Heart right ventricle (tissue), 16 donors: Measurements from ENCODE around the gene PSTPIP2. TPM values are rescaled to one million over a fixed set of nuclear protein-coding genes. Genes with fewer than 3 reads are reported as not detected.
"Not testable (repeated sequence)": the region's sequence is repeated elsewhere in the genome, so short reads cannot be mapped to it uniquely, and the experiment has no call there.

Source experiments
- ATAC-seq, 8 donors: fragments of 200-7000 bp; cut with Tn5 transposase; one replicate each; pipeline ENCODE4 v1.9.1; 2020; ENCODE audit warnings: mild to moderate bottlenecking in 8 of 8, moderate library complexity in 8 of 8, moderate number of reproducible peaks in 1 of 8
- DNase-seq, 2 donors: peaks; one replicate each; pipeline ENCODE4 v3.0.0-alpha.2; 2020
- H3K27ac ChIP-seq, 10 donors: fragments of 200-600 bp; sonication (generic) in 2 of 10; one replicate each; pipeline versions ENCODE4 v1.5.0 to v1.8.0; 2020 to 2022; ENCODE audit warnings: mild to moderate bottlenecking in 3 of 10
- H3K27me3 ChIP-seq, 7 donors: fragments of 200-600 bp; one replicate each; pipeline ENCODE4 v1.8.0; 2021 to 2022; ENCODE audit warnings: mild to moderate bottlenecking in 2 of 7
- H3K36me3 ChIP-seq, 9 donors: fragments of 200-600 bp; sonication (generic) in 1 of 9; one replicate each; pipeline versions ENCODE4 v1.5.0 to v1.8.0; 2020 to 2022; ENCODE audit warnings: mild to moderate bottlenecking in 2 of 9
- H3K4me1 ChIP-seq, 9 donors: fragments of 200-600 bp; sonication (generic) in 1 of 9; one replicate each; pipeline versions ENCODE4 v1.5.0 to v1.8.0; 2020 to 2022; ENCODE audit warnings: mild to moderate bottlenecking in 4 of 9
- H3K4me3 ChIP-seq, 10 donors: fragments of 200-600 bp; sonication (generic) in 2 of 10; one replicate each; pipeline versions ENCODE4 v1.5.0 to v1.8.0; 2020 to 2022; ENCODE audit warnings: mild to moderate bottlenecking in 7 of 10, moderate library complexity in 2 of 10
- H3K9me3 ChIP-seq, 11 donors: fragments of 200-600 bp in 10 of 11; sonication (generic) in 2 of 11; one replicate each; pipeline versions ENCODE4 v1.5.0 to v1.8.0; 2013 to 2022; ENCODE audit warnings: mild to moderate bottlenecking in 2 of 11, control low read depth in 1 of 11, moderate library complexity in 1 of 11
- CTCF ChIP-seq, 9 donors: fragments of 200-600 bp; sonication (generic) in 2 of 9; IDR thresholded peaks; one replicate each; pipeline versions ENCODE4 v1.5.0 to v1.8.0; 2021 to 2022; ENCODE audit warnings: antibody characterized with exemption in 9 of 9, mild to moderate bottlenecking in 5 of 9, moderate library complexity in 1 of 9
- WGBS, 2 donors: extraction: QIAGEN DNeasy Blood & Tissue Kit; methylation state at CpG; one replicate each; pipeline ENCODE4 v1.1.7; 2013; ENCODE audit warnings: inconsistent platforms in 1 of 2; 5-methylcytosine and 5-hydroxymethylcytosine counted together
- intact Hi-C, 10 donors: fragments of 100-400 bp; cut with DNase I; formaldehyde crosslinking; loops; one replicate each; pipeline versions ENCODE4 v1.11.1 to v1.14.2; 2022
- polyA plus RNA-seq, 2 donors: library from polyadenylated mRNA; stranded (reverse); fragments of 200-250 nt; gene quantifications; one replicate each; pipeline ENCODE4 v1.2.3, GENCODE V29; 2013
- total RNA-seq, 10 donors: library from RNA; stranded (reverse); fragmentation: NEBNext Ultra II Directional in 3 of 10; extraction: Animal tissue kit (Norgen Biotek cat#: 25700) in 3 of 10; gene quantifications; one replicate each; pipeline versions ENCODE4 v1.2.1 to v1.2.4, GENCODE V29; 2021 to 2023
- donor health status: Arrhythmogenic right ventricular cardiomyopathy.
- donor health status: ischemic (EF 13 %, LVEDD 7.1; RV severe dilation, severe dysfunction).
- donor health status: healthy with polysubstance abuse.
- donor health status: DM: no; HTN: yes; CAD: no.
- donor health status: DM: no; HTN: no; CAD: no.
- donor health status: ischemic (EF 25% LVEDD 6.9; RV normal size, moderate dysfunction).
- donor health status: ischemic (EF 25% LVEDD 5.7; RV mildly dilated, moderate dysfunction).
- donor health status: healthy.
- donor health status: DM: yes; HTN: yes; CAD: no.
- donor health status: Ischemic cardiomyopathy.
- donor health status: ischemic (EF 35%, LVEDD 5.7; RV mildly dilated, moderate dysfunction).
- donor health status: nonischemic (EF 11% LVEDD 7.7; RV severe dilation, severe dysfunction).
- donor health status: DM: yes; HTN: yes; CAD: no.
- donor health status: PGD.
- donor health status: ischemic (EF 29% LVEDD 5.4; RV normal size, mild dysfunction).
- donor health status: nonischemic (EF 23%, LVEDD 6.1; RV moderate dilation, normal function).

Gene PSTPIP2
- total and polyA plus RNA-seq, 12 donors = 0.49 to 6.7 (median 2.2) TPM

- WGBS, 2 donors = 95% methylated on average over 3 of the region's 3 CpGs
- intact Hi-C loops = no loop called here
- no peak for TF ChIP-seq CTCF (IDR thresholded peaks at IDR 0.05)
- DNase-seq (no peak), ATAC-seq (no peak)
- peaks cover 0 to 15% (median 0%) of the 10 kb centered on the region in 9 donors for H3K4me1 ChIP-seq
- H3K9me3 ChIP-seq = no peaks in the 10 kb centered on the region
- no peak overlapping the region for H3K4me3 ChIP-seq
- H3K27ac ChIP-seq = no peak overlapping the region
- H3K27me3 ChIP-seq = no peaks in the 10 kb centered on the region
- H3K36me3 ChIP-seq = peaks cover 0 to 14% (median 0%) of the 10 kb centered on the region in 9 donors
Measured at GRCh38 chr18:45995461-45995860, 76.6 kb downstream of the PSTPIP2 start.

GRCh38 chr18:45993438-45993837 is 78.6 kb downstream of the PSTPIP2 start:
- no peak for TF ChIP-seq CTCF (IDR thresholded peaks at IDR 0.05)
- Histone ChIP-seq H3K27ac (no peak overlapping the region), H3K9me3 (no peaks in the 10 kb centered on the region), H3K36me3 (peaks cover 0 to 29% (median 0%) of the 10 kb centered on the region in 9 donors), H3K4me1 (peaks cover 0 to 8% (median 0%) of the 10 kb centered on the region in 9 donors), H3K4me3 (no peak overlapping the region), H3K27me3 (no peaks in the 10 kb centered on the region)
- no peak for ATAC-seq
- intact Hi-C loops = no loop called here
- no peak for DNase-seq
- WGBS, 2 donors = 82 to 87% methylated on average over 4 of the region's 4 CpGs

GRCh38 chr18:45992527-45992926 is 79.5 kb downstream of the PSTPIP2 start:
- H3K4me3 ChIP-seq, intact Hi-C loops, H3K27ac ChIP-seq, DNase-seq, H3K9me3 ChIP-seq, H3K4me1 ChIP-seq, ATAC-seq, H3K27me3 ChIP-seq: not testable (repeated sequence)
- 88 to 93% methylated on average over 6 of the region's 6 CpGs for WGBS, 2 donors
- H3K36me3 ChIP-seq = peaks cover 0 to 35% (median 0%) of the 10 kb centered on the region in 9 donors

GRCh38 chr18:45991788-45992187 is 80.3 kb downstream of the PSTPIP2 start:
- WGBS, 2 donors = 91 to 92% methylated on average over 3 of the region's 3 CpGs
- Histone ChIP-seq H3K27me3 (no peaks in the 10 kb centered on the region), H3K4me1 (no peaks in the 10 kb centered on the region), H3K9me3 (no peaks in the 10 kb centered on the region), H3K27ac (no peak overlapping the region), H3K4me3 (no peak overlapping the region), H3K36me3 (peaks cover 0 to 39% (median 0%) of the 10 kb centered on the region in 9 donors)
- TF ChIP-seq CTCF (IDR thresholded peaks at IDR 0.05) = no peak
- intact Hi-C loops = no loop called here
- DNase-seq (no peak), ATAC-seq (no peak)

GRCh38 chr18:45984546-45985235 is 87.4 kb downstream of the PSTPIP2 start:
- H3K36me3 ChIP-seq = peaks cover 0 to 18% (median 0%) of the 10 kb centered on the region in 9 donors
- 83 to 93% methylated on average over 4 of the region's 4 CpGs for WGBS, 2 donors
- H3K27ac ChIP-seq = peak overlapping the region in 1 of 10 donors; percentile 11
- TF ChIP-seq CTCF (IDR thresholded peaks at IDR 0.05) = no peak
- H3K27me3 ChIP-seq = no peaks in the 10 kb centered on the region
- no peak for ATAC-seq
- no peak overlapping the region for H3K4me3 ChIP-seq
- no peak for DNase-seq
- no peaks in the 10 kb centered on the region for H3K9me3 ChIP-seq
- intact Hi-C loops = loop anchor here in 3 of 10 donors (5.0 to 10.0 kb wide), 3 partner anchors 50 to 88 kb away; partner anchors contain the start of gene PSTPIP2 (in 1 of the 3)
- peaks cover 0 to 23% (median 0%) of the 10 kb centered on the region in 9 donors for H3K4me1 ChIP-seq
